MG63 (cell line): ENCODE measurements around the gene KRT6A. TPM values are rescaled to one million over a fixed set of nuclear protein-coding genes. Genes with fewer than 3 reads are reported as not detected.

Experiments used
- total RNA-seq: library from RNA; depleted of rRNA; stranded (reverse); fragments of >200 nt; shearing (Covaris generic); gene quantifications from 2 replicates; pipeline ENCODE4 v1.2.3, GENCODE V29; 2014; ENCODE audit warnings: low replicate concordance; rRNA removed

KRT6A gene
- total RNA-seq, 1 experiment from 2014 or later = not detected

Other genes with a start within 250 kb of the KRT6A start
- 13.3 and 13.6 TPM in 2 replicates for gene KRT86, start 218.6 kb downstream of the KRT6A start, total RNA-seq
- gene KRT81, start 201.7 kb downstream of the KRT6A start, total RNA-seq = 2.2 and 3.8 TPM in 2 replicates
- gene KRT83, start 171.9 kb downstream of the KRT6A start, total RNA-seq = not detected in 2 replicates
- not detected in 2 replicates for gene KRT85, start 125.8 kb downstream of the KRT6A start, total RNA-seq
- not detected in 2 replicates for gene KRT84, start 107.6 kb downstream of the KRT6A start, total RNA-seq
- not detected in 2 replicates for gene KRT82, start 86.9 kb downstream of the KRT6A start, total RNA-seq
- not detected in 2 replicates for gene KRT75, start 58.9 kb downstream of the KRT6A start, total RNA-seq
- not detected in 2 replicates for gene KRT6B, start 41.1 kb downstream of the KRT6A start, total RNA-seq
- not detected in 2 replicates for gene KRT6C, start 19.5 kb downstream of the KRT6A start, total RNA-seq
- gene KRT5, start 27.1 kb upstream of the KRT6A start, total RNA-seq = 0.23 TPM in 1 of 2 replicates, not detected in the other
- gene KRT71, start 59.9 kb upstream of the KRT6A start, total RNA-seq = not detected in 2 replicates
- not detected in 2 replicates for gene KRT74, start 80.6 kb upstream of the KRT6A start, total RNA-seq
- not detected in 2 replicates for gene KRT72, start 108.2 kb upstream of the KRT6A start, total RNA-seq
- not detected in 2 replicates for gene KRT73, start 125.3 kb upstream of the KRT6A start, total RNA-seq
- not detected in 2 replicates for gene KRT2, start 159.0 kb upstream of the KRT6A start, total RNA-seq
- gene KRT1, start 187.2 kb upstream of the KRT6A start, total RNA-seq = not detected in 2 replicates
- gene KRT77, start 210.3 kb upstream of the KRT6A start, total RNA-seq = not detected in 2 replicates